GM21390 (cell line): ENCODE results near the gene TAS2R19.

Source experiments
- ATAC-seq: cut with Tn5 transposase; IDR thresholded peaks from one replicate; pipeline ENCODE4 v1.9.1; 2021; ENCODE audit not compliant: unreplicated experiment

The TAS2R19 gene

GRCh38 chr12:10994307-10994706 lies 28.1 kb downstream of the TAS2R19 start:
- ATAC-seq: no peak

- no peak for ATAC-seq
Measured at GRCh38 chr12:10989107-10989506, 33.3 kb downstream of the TAS2R19 start.

- no peak for ATAC-seq
Measured at GRCh38 chr12:10986812-10987211, 35.6 kb downstream of the TAS2R19 start, which contains the start of gene TAS2R50. TSS of gene TAS2R50 (minus strand) at chr12:10986912. CDS start at chr12:10986860, 52 bp downstream.

GRCh38 chr12:10982244-10982643 lies 40.2 kb downstream of the TAS2R19 start:
- no peak for ATAC-seq

- no peak for ATAC-seq
Measured at GRCh38 chr12:10974965-10975364, 47.5 kb downstream of the TAS2R19 start.
